ENCODE results near the gene THEMIS2.
"Not testable (repeated sequence)": the region's sequence is repeated elsewhere in the genome, so short reads cannot be mapped to it uniquely, and the experiment has no call there.

The THEMIS2 gene

GRCh38 chr1:27863538-27863915, 8.8 kb upstream of the THEMIS2 start:
- no peak for DNase-seq

GRCh38 chr1:27864264-27864895, 8.0 kb upstream of the THEMIS2 start:
- no peak for DNase-seq

GRCh38 chr1:27865821-27866220, 6.5 kb upstream of the THEMIS2 start:
- no peak for DNase-seq

- no peak for DNase-seq
Observed at GRCh38 chr1:27868556-27868931, 3.8 kb upstream of the THEMIS2 start.

GRCh38 chr1:27868932-27869718, 3.2 kb upstream of the THEMIS2 start:
- DNase-seq = no peak

GRCh38 chr1:27869719-27870085, 2.6 kb upstream of the THEMIS2 start:
- no peak for DNase-seq

- not testable (repeated sequence) for DNase-seq
Observed at GRCh38 chr1:27871076-27871475, 1.3 kb upstream of the THEMIS2 start.

GRCh38 chr1:27872802-27873551, 633 bp downstream of the THEMIS2 start:
- DNase-seq = peak in 1 of 2 experiments; percentile 34

- no peak for DNase-seq
Observed at GRCh38 chr1:27873671-27874384, 1.5 kb downstream of the THEMIS2 start.

- DNase-seq = no peak
Observed at GRCh38 chr1:27876341-27877114, 4.2 kb downstream of the THEMIS2 start.

- DNase-seq = no peak
Observed at GRCh38 chr1:27877115-27877416, 4.7 kb downstream of the THEMIS2 start.

- no peak for DNase-seq
Observed at GRCh38 chr1:27878039-27878438, 5.7 kb downstream of the THEMIS2 start.

- no peak for DNase-seq
Observed at GRCh38 chr1:27878787-27879335, 6.5 kb downstream of the THEMIS2 start.

GRCh38 chr1:27879374-27880082, 7.2 kb downstream of the THEMIS2 start:
- no peak for DNase-seq

GRCh38 chr1:27882543-27882903, 10.2 kb downstream of the THEMIS2 start:
- no peak for DNase-seq

- no peak for DNase-seq
Observed at GRCh38 chr1:27883536-27883935, 11.2 kb downstream of the THEMIS2 start.

GRCh38 chr1:27884006-27884954, 11.9 kb downstream of the THEMIS2 start:
- DNase-seq = no peak

- no peak for DNase-seq
Observed at GRCh38 chr1:27885114-27885528, 12.8 kb downstream of the THEMIS2 start.

GRCh38 chr1:27885621-27886352, 13.4 kb downstream of the THEMIS2 start:
- no peak for DNase-seq

GRCh38 chr1:27886353-27886679, 14.0 kb downstream of the THEMIS2 start:
- DNase-seq = no peak
